ENCODE results near the gene CD3D.
"Not testable (repeated sequence)": the region's sequence is repeated elsewhere in the genome, so short reads cannot be mapped to it uniquely, and the experiment has no call there.

Gene CD3D

GRCh38 chr11:118338637-118339061, 3.9 kb downstream of the CD3D start:
- no peak for DNase-seq

GRCh38 chr11:118334745-118335144, 7.8 kb downstream of the CD3D start:
- no peak for DNase-seq

- no peak for DNase-seq
Measured at GRCh38 chr11:118328745-118329144, 13.8 kb downstream of the CD3D start.

GRCh38 chr11:118325283-118325682, 17.2 kb downstream of the CD3D start:
- no peak for DNase-seq

- DNase-seq: no peak
Measured at GRCh38 chr11:118322721-118323120, 19.8 kb downstream of the CD3D start.

- DNase-seq: no peak
Measured at GRCh38 chr11:118321386-118322082, 21.0 kb downstream of the CD3D start.

GRCh38 chr11:118320515-118320914, 22.0 kb downstream of the CD3D start:
- no peak for DNase-seq

- no peak for DNase-seq
Measured at GRCh38 chr11:118319337-118319707, 23.2 kb downstream of the CD3D start.

- no peak for DNase-seq
Measured at GRCh38 chr11:118318581-118319336, 23.7 kb downstream of the CD3D start.

- DNase-seq: no peak
Measured at GRCh38 chr11:118318124-118318523, 24.4 kb downstream of the CD3D start.

- DNase-seq: no peak
Measured at GRCh38 chr11:118314988-118315411, 27.5 kb downstream of the CD3D start.

GRCh38 chr11:118313242-118313641, 29.3 kb downstream of the CD3D start:
- DNase-seq: no peak

GRCh38 chr11:118312328-118312727, 30.2 kb downstream of the CD3D start:
- no peak for DNase-seq

- no peak for DNase-seq
Measured at GRCh38 chr11:118311518-118311917, 31.0 kb downstream of the CD3D start.

- no peak for DNase-seq
Measured at GRCh38 chr11:118310781-118311485, 31.6 kb downstream of the CD3D start.

- DNase-seq: no peak
Measured at GRCh38 chr11:118310271-118310670, 32.2 kb downstream of the CD3D start.

GRCh38 chr11:118308995-118309528, 33.4 kb downstream of the CD3D start:
- DNase-seq: not testable (repeated sequence)

- no peak for DNase-seq
Measured at GRCh38 chr11:118306556-118306955, 35.9 kb downstream of the CD3D start.

- no peak for DNase-seq
Measured at GRCh38 chr11:118305726-118306125, 36.8 kb downstream of the CD3D start.

GRCh38 chr11:118304568-118305248, 37.8 kb downstream of the CD3D start, which contains the start of gene CD3E:
TSS of gene CD3E (plus strand) at chr11:118304730. CDS start at chr11:118304953, 223 bp downstream.
- DNase-seq: no peak

- DNase-seq: no peak
Measured at GRCh38 chr11:118304227-118304567, 38.3 kb downstream of the CD3D start.

GRCh38 chr11:118301600-118302195, 40.8 kb downstream of the CD3D start:
- DNase-seq: no peak
